GM21529 (cell line): ENCODE data around the gene H2AZ2.
A peak's percentile ranks its signal among the peaks of the same experiment; 100 is the strongest.

Source experiments
- ATAC-seq: cut with Tn5 transposase; IDR thresholded peaks from one replicate; pipeline ENCODE4 v1.9.1; 2021; ENCODE audit not compliant: unreplicated experiment

Gene H2AZ2

GRCh38 chr7:44847920-44848634, at the start of gene H2AZ2:
Gene H2AZ2, minus strand, starts transcription at chr7:44848087. Its CDS starts 116 bp downstream, at chr7:44847971.
- peak; percentile 82 for ATAC-seq

GRCh38 chr7:44897309-44897708, 49.4 kb upstream of the H2AZ2 start:
- no peak for ATAC-seq

GRCh38 chr7:44894888-44895580, 47.1 kb upstream of the H2AZ2 start:
- no peak for ATAC-seq

- ATAC-seq, result no peak
Measured at GRCh38 chr7:44893710-44894234, 45.9 kb upstream of the H2AZ2 start.

- no peak for ATAC-seq
Measured at GRCh38 chr7:44891791-44892190, 43.9 kb upstream of the H2AZ2 start.

- no peak for ATAC-seq
Measured at GRCh38 chr7:44891372-44891771, 43.5 kb upstream of the H2AZ2 start.

- no peak for ATAC-seq
Measured at GRCh38 chr7:44889086-44889781, 41.3 kb upstream of the H2AZ2 start.

- no peak for ATAC-seq
Measured at GRCh38 chr7:44887293-44887692, 39.4 kb upstream of the H2AZ2 start.

GRCh38 chr7:44885394-44886317, 37.8 kb upstream of the H2AZ2 start, which contains the start of gene PURB:
Gene PURB, minus strand, starts transcription at chr7:44885530. Its CDS starts 182 bp downstream, at chr7:44885348.
- ATAC-seq, result peak; percentile 82

GRCh38 chr7:44884621-44885393, 36.9 kb upstream of the H2AZ2 start:
- peak; percentile 28 for ATAC-seq

GRCh38 chr7:44883961-44884620, 36.2 kb upstream of the H2AZ2 start:
- ATAC-seq, result no peak

- no peak for ATAC-seq
Measured at GRCh38 chr7:44882899-44883298, 35.0 kb upstream of the H2AZ2 start.

- no peak for ATAC-seq
Measured at GRCh38 chr7:44881610-44882009, 33.7 kb upstream of the H2AZ2 start.

- no peak for ATAC-seq
Measured at GRCh38 chr7:44881066-44881600, 33.2 kb upstream of the H2AZ2 start.

GRCh38 chr7:44880317-44881018, 32.6 kb upstream of the H2AZ2 start:
- ATAC-seq, result no peak

- no peak for ATAC-seq
Measured at GRCh38 chr7:44876393-44876792, 28.5 kb upstream of the H2AZ2 start.

GRCh38 chr7:44875241-44875640, 27.4 kb upstream of the H2AZ2 start:
- ATAC-seq, result no peak

GRCh38 chr7:44872787-44873186, 24.9 kb upstream of the H2AZ2 start:
- no peak for ATAC-seq
